Kidney epithelial cell (primary cell): ENCODE results near the gene CELSR1. TPM values are rescaled to one million over a fixed set of nuclear protein-coding genes. Genes with fewer than 3 reads are reported as not detected.

Source experiments
- DNase-seq: peaks from one replicate; pipeline ENCODE4 v3.0.0-alpha.2; 2010; ENCODE audit warnings: low read depth
- H3K27me3 ChIP-seq: 2 replicates; pipeline ENCODE4 v1.6.0; 2011; ENCODE audit warnings: low read length; ENCODE audit not compliant: control insufficient read depth, insufficient read depth
- H3K36me3 ChIP-seq: 2 replicates; pipeline ENCODE4 v1.5.1; 2011; ENCODE audit warnings: low read length; ENCODE audit not compliant: control insufficient read depth, insufficient read depth
- H3K4me3 ChIP-seq: 2 replicates; pipeline ENCODE4 v1.5.1; 2011; ENCODE audit warnings: low read depth, mild to moderate bottlenecking, control low read depth, low read length
- total RNA-seq: library from RNA; depleted of rRNA; stranded (reverse); fragments of >200 nt; gene quantifications from 2 replicates; pipeline ENCODE4 v1.2.3, GENCODE V29; 2015
- TF ChIP-seq, protein P1 (sequence below): IDR thresholded peaks from 2 replicates; pipeline ENCODE4 v1.5.1; 2011; ENCODE audit warnings: mild to moderate bottlenecking, moderate library complexity, low read length, control low read depth, inconsistent platforms; ENCODE audit not compliant: insufficient read depth, poor library complexity, severe bottlenecking

The CELSR1 gene
- total RNA-seq, 1 donor from 2014 or later = 180 TPM

DNA sequence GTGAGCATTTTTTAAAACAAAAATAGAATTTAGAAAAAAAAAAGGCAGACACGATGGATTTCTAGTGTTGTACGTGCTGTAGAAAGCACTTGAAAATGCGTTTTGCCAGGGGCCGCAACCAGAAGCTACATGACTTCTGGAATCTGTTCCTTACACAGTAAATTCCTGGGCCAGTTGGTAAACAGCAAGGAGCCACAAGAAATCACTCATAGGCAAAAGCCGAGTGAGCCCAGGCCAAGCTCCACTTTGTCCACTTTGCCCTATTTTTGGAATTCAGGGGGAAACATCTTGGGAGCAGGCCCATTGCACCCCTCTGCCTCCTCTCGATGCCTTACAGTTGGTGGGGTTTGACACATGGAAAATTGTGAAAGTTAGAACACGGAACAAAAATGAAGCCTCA lies 4.1 kb upstream of the CELSR1 start:
- Histone ChIP-seq H3K36me3 (no peaks in the 10 kb centered on the region), H3K27me3 (no peaks in the 10 kb centered on the region), H3K4me3 (no peak overlapping the region)
- TF ChIP-seq, protein P1, sequence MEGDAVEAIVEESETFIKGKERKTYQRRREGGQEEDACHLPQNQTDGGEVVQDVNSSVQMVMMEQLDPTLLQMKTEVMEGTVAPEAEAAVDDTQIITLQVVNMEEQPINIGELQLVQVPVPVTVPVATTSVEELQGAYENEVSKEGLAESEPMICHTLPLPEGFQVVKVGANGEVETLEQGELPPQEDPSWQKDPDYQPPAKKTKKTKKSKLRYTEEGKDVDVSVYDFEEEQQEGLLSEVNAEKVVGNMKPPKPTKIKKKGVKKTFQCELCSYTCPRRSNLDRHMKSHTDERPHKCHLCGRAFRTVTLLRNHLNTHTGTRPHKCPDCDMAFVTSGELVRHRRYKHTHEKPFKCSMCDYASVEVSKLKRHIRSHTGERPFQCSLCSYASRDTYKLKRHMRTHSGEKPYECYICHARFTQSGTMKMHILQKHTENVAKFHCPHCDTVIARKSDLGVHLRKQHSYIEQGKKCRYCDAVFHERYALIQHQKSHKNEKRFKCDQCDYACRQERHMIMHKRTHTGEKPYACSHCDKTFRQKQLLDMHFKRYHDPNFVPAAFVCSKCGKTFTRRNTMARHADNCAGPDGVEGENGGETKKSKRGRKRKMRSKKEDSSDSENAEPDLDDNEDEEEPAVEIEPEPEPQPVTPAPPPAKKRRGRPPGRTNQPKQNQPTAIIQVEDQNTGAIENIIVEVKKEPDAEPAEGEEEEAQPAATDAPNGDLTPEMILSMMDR = no peak
- no peak for DNase-seq

DNA sequence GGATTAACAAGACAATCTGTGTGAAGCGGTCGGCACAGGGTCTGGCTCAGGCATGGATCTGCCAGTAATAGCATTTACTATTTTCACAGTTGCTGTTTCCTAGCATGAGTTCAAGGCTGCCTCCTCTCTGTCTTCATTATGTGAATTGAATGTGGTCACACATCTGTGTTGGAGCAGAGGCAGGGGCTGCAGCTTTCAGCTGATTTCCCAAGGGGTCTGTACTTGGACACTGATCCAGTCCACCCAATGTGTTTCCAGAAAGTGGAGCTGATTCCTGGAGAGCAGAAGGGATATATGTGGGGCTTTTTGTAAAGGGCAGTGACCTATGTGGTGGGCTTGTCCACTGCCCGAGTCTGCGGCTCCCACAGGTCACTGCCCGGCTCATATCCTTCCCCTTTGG lies 3.5 kb upstream of the CELSR1 start:
- no peaks in the 10 kb centered on the region for H3K36me3 ChIP-seq
- H3K27me3 ChIP-seq = no peaks in the 10 kb centered on the region
- TF ChIP-seq, protein P1 = no peak
- no peak for DNase-seq
- no peak overlapping the region for H3K4me3 ChIP-seq

DNA sequence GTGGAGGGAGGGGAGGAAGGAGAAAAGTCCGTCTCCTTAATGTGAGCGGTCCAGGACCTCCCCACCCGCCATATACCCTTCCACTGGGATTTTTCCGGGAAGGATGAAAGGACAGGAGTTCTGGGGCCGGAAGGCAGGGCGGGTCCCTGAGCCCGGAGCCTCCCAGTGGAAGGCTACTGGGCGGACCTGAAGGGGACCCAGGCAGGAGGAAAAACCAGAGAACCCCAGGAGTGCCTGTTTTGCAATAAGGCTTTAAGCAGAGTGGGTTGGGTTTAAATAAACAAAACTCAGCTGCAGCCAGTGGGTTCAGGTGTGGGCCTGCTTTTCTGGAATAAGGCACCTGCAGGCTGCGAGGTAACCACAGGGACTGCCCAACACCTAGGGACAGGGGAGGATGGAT lies 1.7 kb upstream of the CELSR1 start:
- no peak for DNase-seq
- Histone ChIP-seq H3K36me3 (peaks cover 5% of the 10 kb centered on the region), H3K27me3 (no peaks in the 10 kb centered on the region), H3K4me3 (peak overlapping the region; percentile 67)
- TF ChIP-seq, protein P1 = no peak

- TF ChIP-seq, protein P1 = no peak
- Histone ChIP-seq H3K27me3 (no peaks in the 10 kb centered on the region), H3K36me3 (peaks cover 5% of the 10 kb centered on the region), H3K4me3 (peak overlapping the region; percentile 67)
- DNase-seq = no peak
Measured at GRCh38 chr22:46538814-46539160, 1.4 kb upstream of the CELSR1 start.

DNA sequence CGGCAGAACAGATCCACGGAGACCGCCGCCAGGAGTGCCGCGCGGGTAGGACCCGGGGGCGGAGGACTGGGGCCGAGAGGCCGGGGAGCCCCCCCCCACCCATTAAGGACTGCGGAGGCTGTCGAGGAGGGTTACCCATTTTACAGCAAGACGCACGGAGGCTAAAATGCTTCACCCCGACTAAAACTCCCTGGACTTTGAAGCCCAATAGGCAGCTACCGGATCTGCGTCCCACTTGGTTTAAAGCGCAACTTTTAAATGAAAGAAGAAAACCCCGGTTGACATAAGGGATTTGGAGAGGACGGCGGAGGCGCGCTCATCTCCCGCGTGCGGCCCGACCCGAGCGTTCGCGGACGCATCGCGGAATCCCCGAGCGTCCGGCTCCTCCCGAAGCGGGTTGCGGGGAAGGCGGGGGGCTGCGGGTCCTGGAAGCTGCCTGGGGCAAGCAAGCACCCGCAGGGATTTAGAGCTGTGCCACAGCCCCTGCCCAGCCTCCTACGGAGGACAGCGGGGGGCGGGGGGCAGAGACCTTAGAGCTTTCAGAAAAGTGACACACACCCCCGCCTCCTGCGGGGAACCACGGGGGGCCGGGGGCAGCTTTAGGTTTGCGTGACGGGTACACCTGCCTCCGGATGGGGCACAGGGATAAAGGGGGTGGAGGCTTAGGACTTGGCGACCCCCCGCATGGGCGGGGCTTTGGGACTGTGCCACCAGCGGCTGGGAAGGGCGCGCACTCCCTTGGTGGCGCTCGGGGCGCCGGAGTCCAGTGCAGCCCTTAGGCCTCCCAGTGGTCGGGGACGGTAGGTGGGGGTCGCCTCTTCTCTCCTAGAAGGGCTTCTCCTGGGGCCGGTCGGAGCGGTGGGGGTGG lies 760 bp upstream of the CELSR1 start:
- DNase-seq = no peak

More for the DNA sequence above, 760 bp upstream of the CELSR1 start:
- peaks cover 5% of the 10 kb centered on the region for H3K36me3 ChIP-seq
- peak overlapping the region; percentile 67 for H3K4me3 ChIP-seq
- TF ChIP-seq, protein P1 = no peak
- H3K27me3 ChIP-seq = no peaks in the 10 kb centered on the region
